CD4-positive, alpha-beta T cell treated with Interleukin-1 beta for 1 hour (primary cell): ENCODE results near the gene PGM1.
A peak's percentile ranks its signal among the peaks of the same experiment; 100 is the strongest.
"Not testable (repeated sequence)": the region's sequence is repeated elsewhere in the genome, so short reads cannot be mapped to it uniquely, and the experiment has no call there.

Experiments
- DNase-seq, 2 donors: peaks; one replicate each; pipeline ENCODE4 v3.0.0-alpha.2; 2020 to 2022

PGM1 gene

DNA sequence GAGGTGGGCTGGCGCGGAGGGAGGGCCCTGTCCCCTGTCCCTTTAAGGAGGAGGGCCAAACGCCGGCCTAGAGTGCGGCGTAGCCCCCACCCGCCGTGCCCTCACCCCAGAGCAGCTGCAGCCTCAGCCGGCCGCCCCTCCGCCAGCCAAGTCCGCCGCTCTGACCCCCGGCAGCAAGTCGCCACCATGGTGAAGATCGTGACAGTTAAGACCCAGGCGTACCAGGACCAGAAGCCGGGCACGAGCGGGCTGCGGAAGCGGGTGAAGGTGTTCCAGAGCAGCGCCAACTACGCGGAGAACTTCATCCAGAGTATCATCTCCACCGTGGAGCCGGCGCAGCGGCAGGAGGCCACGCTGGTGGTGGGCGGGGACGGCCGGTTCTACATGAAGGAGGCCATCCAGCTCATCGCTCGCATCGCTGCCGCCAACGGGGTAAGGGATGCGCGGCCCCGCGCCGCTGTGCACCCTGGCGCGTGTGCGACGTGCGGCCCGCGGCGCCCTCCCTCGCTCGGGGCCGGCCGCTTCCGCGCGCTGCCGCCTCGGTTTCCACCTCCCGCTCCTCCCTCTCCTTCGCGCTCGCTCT lies at the start of gene PGM1:
PGM1 (plus strand) TSS at position 109 of the 583 bp plus-strand sequence; CDS start at position 187, 78 bp downstream.
- peak; percentile 72 to 74 for DNase-seq

- no peak for DNase-seq
Measured at GRCh38 chr1:63545780-63546179, 47.4 kb upstream of the PGM1 start.

GRCh38 chr1:63547621-63548294 lies 45.5 kb upstream of the PGM1 start:
- no peak for DNase-seq

- no peak for DNase-seq
Measured at GRCh38 chr1:63548303-63548702, 44.9 kb upstream of the PGM1 start.

DNA sequence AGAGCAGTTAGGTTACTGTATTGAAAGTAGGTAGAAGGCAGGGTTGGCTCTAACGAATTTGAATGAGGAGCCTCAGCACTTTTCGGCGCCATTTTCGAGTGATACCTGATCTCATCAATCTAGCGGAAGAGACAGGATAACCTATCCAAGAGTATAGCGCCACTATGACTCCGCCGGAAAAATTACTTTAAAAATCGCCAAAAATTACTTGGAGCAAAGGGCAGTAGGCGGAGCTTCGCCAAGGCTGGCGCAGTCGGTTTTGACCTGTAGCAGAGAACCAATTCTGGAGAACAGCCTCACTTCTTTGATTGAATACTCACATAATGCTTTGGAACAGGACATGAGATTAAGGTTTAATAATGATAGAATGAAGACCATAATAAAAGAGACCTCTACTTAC lies 44.3 kb upstream of the PGM1 start:
- DNase-seq = peak in 1 of 2 donors; percentile 7

- no peak for DNase-seq
Measured at GRCh38 chr1:63555480-63555879, 37.7 kb upstream of the PGM1 start.

DNA sequence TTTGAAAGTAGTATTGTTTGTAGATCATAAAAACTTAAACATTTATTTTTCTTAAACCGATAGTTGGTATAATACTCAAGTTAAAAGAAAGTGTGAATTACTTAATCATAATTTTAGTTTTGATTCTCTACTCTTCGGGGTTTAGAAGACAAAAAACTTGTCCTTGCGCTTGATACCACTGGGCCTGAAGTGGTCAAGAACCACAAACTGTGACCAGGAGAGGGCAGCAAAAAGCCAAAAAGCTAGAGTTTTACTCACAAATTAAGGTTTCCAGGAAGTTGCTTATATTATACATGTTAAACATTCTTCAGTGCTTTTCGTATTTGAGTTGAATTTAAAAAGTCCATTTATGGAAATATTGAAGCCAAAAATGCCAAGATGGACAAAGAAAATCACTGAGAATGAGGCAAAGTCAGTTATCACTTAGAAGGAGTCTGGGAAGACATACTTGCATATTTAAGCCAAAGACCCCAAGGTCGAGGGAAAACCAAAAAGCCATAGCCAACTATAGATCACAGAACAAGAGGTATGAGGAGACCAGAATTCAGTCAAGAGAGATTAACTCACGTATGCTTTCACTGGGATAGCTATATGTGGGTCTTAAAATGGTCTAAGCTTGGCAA lies 35.7 kb upstream of the PGM1 start:
- DNase-seq = peak in 1 of 2 donors; percentile 7

DNA sequence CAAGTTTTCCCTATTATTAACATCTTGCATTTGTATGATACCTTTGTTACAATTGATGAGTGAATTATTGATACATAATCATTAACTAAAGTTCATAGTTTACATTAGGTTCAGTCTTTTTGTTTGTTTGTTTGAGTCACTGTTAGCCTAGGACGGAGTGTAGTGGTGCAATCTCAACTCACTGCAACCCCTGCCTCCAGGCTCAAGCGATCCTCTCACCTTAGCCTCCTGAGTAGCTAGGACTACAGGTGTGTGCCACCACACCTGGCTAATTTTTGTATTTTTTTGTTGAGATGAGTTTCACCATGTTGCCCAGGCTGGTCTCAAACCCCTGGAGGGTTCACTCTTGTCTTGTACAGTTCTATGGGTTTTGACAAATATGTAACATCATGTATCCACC lies 33.9 kb upstream of the PGM1 start:
- DNase-seq = no peak

DNA sequence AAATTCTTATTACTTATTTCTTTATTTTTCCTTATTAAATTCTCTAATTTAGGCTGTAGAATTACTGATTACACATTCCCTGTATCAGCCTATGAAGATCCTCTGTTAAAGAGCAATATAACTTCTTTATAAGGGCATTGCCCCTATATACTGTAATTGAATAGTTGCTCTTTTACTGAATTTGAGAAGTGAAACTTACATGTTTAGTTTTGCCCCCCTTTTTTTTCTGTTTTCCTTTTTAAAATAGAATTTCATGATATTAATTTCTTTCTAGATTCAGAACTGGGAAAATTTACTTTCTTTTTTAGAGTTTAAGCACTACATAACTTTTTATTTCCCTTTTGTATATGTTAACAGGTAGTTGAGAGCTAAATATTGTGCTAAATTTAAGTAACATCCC lies 29.5 kb upstream of the PGM1 start:
- no peak for DNase-seq

DNA sequence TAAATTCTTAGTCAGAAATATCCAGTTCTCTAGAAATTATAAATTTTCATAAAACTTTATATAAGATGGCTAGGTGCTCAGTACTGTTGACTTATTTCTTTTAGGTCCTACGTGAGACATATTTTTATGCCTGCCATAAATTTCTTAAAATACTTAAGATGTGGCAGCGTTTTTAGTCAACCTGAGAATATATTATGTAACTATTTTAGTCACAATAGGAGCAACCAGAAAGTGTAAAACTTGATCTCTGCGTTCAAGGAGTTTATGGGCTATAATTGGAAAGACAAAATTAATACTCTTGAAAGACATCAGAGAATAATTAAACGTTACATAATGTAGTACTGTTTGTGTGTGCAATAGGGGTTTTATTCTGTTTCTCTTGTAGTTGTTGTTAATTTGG lies 24.1 kb upstream of the PGM1 start:
- no peak for DNase-seq

DNA sequence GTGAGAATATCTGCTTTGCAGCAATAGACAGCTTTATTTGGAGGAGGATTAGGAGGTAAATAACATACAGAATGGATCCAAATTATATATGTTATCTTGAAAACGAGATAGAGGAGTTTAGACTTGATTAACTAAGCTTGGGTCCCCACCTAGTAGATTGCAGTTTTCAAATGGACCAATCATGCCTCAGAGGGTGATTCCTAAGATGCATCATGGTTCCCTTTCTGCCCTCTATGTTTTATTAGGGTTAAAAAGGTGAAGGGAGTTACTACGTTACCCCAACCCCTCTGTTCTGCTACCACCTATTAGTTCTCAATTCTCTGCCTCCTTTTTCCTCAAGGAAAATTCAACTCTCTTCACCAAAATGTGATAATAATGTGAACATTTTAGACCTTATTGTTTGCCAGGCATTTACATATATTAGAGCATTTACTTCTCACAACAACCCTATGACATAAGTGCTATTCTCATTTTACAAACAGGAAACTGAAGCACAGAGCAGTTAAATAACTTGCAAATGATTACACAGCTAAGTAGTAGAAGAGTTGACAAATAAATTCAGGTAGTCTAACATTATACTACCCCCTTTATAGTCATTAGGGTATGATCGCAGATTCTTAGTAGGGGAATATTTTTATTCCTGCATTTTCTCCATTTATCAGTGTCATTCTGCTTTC lies 23.4 kb upstream of the PGM1 start:
- DNase-seq = no peak

DNA sequence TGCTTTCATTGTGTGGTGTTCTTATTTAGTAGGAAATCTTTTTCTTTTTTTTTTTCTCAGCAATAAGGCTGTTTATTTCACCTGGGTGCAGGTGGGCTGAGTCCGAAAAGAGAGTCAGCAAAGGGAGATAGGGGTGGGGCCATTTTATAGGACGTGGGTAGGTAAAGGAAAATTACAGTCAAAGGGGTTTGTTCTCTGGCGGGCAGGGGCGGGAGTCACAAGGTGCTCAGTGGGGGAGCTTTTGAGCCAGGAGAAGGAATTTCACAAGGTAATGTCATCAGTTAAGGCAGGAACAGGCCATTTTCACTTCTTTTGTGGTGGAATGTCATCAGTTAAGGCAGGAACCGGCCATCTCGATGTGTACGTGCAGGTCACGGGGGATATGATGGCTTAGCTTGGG lies 20.5 kb upstream of the PGM1 start:
- not testable (repeated sequence) for DNase-seq

- not testable (repeated sequence) for DNase-seq
Measured at GRCh38 chr1:63574203-63574796, 18.9 kb upstream of the PGM1 start.

DNA sequence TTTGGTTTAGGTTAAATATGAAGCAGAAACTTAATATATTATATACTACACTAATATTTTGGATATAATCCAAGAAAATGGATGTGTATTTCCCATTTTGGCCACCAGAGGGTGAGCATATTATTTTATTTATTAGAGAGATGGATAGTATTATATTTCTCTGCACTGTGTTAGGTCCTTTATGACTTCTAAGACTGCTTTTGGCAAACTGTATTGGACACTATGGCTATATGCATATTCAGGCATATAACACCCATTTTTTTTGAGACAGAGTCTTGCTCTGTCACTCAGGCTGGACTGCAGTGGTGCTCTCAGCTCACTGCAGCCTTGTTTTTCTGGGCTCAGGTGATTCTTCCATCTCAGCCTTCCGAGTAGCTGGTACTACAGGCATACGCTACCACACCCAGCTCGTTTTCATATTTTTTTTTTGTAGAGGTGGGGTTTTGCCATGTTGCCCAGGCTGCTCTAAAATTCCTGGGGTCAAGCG lies 17.8 kb upstream of the PGM1 start:
- peak in 1 of 2 donors; percentile 54 for DNase-seq

- not testable (repeated sequence) for DNase-seq
Measured at GRCh38 chr1:63586326-63586725, 6.9 kb upstream of the PGM1 start.

- no peak for DNase-seq
Measured at GRCh38 chr1:63590166-63590560, 3.0 kb upstream of the PGM1 start.

- DNase-seq = no peak
Measured at GRCh38 chr1:63592536-63593302, 492 bp upstream of the PGM1 start.

DNA sequence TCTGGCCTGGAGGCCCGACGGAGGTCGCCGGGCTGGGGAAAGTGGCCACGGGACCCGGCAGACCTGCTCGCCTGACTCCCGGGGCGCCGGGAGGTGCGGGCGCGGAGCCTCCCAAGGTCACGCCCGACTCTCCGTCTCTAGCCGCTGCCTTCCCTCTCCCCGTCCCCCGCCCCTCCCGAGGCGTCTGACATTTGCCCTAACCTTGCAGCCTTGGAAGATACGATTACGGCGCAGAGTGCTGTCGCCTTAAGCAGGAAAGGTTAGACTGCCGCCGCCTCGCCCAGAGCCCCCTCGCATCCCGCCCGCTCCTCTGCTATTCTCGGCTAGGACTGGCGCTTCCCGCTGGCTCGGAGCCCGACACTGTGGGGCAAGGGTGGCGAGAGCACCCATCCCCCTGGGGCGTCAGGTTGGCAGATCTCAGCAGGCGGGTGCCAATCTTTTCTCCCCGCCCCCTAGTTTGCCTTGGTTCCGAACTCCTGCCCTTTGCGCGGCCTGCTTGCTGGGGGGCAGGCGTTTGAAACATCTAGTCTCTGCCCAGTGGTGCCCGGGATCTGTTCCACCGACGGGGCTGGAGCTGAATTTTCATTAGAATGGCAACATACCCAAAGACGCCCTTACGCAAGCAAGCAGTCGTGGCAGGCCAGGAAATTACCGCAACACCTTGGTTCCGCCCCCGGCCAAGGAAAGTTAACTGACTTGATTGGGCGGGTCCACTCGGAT lies 835 bp downstream of the PGM1 start:
- DNase-seq = peak; percentile 79 to 81

DNA sequence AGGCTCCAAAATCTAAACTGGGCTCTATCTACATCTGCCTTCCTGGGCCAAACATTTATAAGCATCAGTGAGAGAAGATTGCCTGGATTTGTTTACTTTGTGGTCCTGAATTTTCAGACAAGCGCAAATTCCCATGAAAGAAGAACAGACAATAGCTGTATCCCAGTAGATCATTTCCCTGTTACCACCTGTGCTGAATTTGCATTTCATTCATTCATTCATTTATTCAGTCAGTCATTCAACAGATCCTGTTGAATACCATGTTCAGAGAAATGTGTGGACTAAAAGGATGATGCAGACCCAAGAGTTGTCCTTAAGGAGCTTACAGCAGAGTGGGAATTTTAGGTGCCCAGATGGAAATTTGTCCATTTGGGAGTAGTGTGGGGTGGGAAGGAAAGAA lies 2.2 kb downstream of the PGM1 start:
- no peak for DNase-seq

- DNase-seq = no peak
Measured at GRCh38 chr1:63599799-63600198, 6.6 kb downstream of the PGM1 start.

DNA sequence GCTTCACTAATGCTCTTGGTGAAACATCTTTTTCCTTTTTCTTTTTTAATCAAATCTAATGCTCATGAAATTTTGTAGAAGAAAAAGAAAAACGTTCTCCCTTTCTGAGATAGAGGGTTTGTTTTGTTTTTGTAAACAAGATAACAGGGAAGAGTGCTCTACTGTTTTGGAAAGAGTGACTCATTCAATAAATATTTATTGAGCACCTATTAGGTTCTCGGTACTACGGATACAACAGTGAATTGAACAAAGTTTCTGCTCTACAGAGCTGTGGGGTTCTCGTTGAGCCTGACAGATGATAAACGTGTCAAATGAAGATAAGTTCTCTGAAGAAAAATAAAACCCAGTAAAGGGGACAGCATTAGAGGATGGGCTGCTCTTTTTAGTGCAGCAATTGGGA lies 7.0 kb downstream of the PGM1 start:
- DNase-seq = no peak

DNA sequence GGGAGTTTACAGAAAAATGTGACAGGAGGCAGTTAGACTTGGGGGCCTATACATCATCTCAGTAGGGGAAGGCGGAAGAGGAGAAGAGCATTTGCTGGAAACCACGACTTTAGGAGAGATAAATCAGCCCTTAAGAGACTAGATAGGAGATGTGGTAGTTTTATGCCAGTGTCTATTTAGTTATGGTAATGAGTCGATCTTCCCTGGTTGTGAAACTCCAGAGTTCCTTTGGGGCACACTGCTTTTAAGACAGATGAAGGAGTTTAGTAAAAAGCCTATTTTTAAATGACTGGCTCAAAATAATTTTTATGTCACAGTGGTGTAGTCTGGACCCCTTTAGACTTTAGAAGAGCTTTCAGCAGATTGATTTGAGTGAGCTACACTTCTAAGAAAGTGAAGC lies 7.8 kb downstream of the PGM1 start:
- no peak for DNase-seq
